GM21447 (cell line): ENCODE measurements around the gene MAP2K7.
"Not testable (repeated sequence)": the region's sequence is repeated elsewhere in the genome, so short reads cannot be mapped to it uniquely, and the experiment has no call there.

Source experiments
- ATAC-seq: cut with Tn5 transposase; IDR thresholded peaks from one replicate; pipeline ENCODE4 v1.9.1; 2021; ENCODE audit not compliant: unreplicated experiment

Gene MAP2K7

DNA sequence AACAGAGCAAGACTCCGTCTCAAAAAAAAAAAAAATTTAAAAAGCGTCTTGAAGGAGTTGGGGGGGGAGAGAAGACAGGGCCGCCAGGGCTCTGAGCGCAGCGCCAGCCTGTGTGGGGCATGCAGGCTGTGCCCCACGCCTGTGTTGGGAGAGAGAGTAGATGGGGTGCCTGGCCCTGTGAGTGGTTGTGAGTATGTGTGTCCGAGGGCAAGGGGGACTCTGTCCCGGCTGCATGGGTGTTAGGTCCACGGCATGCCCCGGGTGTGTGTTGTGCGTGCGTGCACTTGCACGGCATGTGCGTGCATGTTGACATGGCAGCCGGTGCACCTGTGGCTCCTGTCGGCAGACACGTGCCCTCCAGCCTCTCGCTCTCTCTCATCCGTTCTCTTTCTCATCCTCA is 3.4 kb downstream of the MAP2K7 start:
- ATAC-seq = no peak

- no peak for ATAC-seq
Measured at GRCh38 chr19:7907544-7907943, 3.9 kb downstream of the MAP2K7 start.

DNA sequence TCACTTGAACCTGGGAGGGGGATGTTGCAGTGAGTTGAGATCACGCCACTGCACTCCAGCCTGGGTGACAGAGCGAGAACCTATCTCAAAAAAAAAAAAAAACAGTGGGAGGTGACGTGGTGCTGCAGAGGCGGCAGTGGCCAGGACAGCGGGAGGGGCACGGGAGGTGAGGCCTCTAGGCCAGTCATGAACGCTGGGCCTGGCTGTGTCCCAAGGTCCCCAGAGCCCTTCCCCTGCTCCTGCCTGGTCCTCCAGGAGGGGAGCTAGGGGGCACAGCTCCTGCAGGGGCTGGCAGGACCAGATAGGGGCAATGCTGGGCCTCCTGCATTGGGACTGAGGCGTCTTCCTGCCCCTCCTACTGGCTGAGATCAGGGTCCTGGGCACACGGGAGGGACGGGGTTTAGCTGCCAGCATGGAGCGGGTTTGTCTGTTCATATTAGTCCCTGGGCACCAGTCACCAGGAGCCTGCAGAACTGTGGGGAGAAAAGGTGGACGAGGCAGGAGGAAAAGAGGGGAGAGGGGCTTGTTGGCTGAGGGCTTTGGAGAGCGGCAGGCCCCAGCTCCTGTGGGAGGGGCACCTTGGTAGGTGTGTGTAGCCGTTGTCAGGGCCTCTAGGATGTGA is 4.5 kb downstream of the MAP2K7 start:
- ATAC-seq = no peak

DNA sequence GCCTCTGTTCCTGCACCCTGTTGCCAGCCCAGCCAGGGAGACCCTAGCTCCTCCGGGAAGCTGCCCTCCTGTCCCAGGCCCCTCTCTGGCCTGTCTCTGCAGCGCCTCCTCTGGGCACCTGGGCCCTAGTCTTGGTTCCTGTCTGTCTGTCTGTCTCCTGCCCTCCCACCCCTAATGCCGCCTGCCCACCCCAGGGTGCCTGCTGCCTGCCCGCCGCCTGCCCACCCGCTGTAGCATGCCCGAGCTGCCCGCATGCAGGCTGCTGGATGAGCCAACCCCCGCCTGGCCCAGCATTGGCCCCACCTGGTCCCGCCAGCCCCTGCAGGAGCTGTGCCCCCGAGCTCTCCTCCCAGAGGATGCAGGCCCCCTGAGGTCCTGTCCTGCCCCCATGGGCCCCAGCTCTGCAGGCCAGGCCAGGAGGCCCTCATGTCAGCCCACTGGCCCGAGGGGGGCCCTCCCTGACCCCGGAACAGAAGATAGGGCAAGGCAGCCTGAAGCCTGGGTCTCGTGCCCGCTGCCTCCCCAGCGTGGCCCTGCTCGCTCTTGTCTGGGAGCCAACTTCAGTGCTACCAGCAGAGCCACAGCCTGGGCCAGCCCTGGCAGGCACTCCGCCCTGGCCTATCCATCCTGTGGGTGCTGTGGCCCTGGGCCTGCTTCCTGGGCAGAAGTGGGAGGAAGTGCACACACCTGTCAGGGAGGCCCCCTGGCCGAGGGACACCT is 5.2 kb downstream of the MAP2K7 start:
- ATAC-seq = no peak

DNA sequence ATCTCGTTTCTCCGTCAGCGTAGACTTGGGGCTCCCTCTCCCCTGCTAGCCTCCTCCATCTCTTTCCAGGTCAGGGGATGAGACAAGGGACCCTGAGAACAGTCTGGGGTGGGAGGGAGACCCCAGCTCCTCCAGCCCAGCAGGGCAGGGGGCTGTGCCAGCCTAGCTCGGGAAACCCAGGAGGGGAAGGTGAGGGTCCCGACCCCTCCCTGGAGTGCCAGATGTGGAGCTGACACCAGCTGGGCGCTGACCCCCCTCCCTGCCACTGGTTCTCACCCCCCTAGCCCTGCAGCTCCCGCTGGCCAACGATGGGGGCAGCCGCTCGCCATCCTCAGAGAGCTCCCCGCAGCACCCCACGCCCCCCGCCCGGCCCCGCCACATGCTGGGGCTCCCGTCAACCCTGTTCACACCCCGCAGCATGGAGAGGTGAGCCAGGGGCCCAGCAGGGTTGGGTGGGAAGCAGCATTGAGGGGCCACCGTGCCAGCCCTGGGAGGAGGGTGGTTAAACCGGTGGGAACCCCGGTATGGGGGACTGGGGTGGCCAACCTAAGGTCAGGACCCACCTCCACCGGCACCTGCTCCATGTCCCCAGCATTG is 5.9 kb downstream of the MAP2K7 start:
- ATAC-seq = no peak

DNA sequence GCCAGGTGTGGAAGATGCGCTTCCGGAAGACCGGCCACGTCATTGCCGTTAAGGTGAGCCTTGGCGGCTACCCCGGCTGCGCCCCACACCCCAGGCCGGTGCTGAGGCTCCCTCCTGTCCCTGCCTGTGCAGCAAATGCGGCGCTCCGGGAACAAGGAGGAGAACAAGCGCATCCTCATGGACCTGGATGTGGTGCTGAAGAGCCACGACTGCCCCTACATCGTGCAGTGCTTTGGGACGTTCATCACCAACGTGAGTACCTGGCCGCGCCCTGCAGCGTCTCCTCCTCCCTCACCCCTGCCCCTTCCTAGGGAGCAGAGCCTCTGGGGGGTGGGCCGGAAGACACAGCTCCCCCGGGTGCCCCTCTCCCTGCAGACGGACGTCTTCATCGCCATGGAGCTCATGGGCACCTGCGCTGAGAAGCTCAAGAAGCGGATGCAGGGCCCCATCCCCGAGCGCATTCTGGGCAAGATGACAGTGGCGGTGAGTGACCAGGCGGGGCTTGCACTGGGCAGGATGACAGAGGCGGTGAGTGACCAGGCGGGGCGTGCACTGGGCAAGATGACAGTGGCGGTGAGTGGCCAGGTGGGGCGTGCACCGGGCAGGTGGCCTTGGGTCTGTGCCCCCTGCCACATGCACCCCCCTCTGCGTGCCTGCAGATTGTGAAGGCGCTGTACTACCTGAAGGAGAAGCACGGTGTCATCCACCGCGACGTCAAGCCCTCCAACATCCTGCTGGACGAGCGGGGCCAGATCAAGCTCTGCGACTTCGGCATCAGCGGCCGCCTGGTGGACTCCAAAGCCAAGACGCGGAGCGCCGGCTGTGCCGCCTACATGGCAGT is 6.9 kb downstream of the MAP2K7 start:
- no peak for ATAC-seq

- no peak for ATAC-seq
Measured at GRCh38 chr19:7911508-7912143, 7.9 kb downstream of the MAP2K7 start.

DNA sequence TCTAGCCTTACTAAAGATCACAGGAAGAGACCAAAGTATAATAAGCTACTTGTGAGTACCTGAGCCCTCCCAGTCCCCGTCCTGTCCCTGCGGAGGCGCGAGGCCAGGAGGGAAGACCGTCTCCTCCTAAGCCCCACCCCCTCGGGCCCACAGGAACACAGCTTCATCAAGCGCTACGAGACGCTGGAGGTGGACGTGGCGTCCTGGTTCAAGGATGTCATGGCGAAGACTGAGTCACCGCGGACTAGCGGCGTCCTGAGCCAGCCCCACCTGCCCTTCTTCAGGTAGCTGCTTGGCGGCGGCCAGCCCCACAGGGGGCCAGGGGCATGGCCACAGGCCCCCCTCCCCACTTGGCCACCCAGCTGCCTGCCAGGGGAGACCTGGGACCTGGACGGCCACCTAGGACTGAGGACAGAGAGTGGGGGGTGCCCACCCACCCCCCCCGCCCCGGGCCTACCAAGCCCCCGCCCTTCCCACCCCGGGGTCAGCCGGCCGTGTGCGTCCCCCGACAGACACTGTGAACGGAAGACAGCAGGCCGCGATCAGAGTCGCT is 8.5 kb downstream of the MAP2K7 start:
- ATAC-seq = no peak

GRCh38 chr19:7912697-7913564 is 9.3 kb downstream of the MAP2K7 start:
- no peak for ATAC-seq

- ATAC-seq = no peak
Measured at GRCh38 chr19:7913652-7914051, 10.0 kb downstream of the MAP2K7 start.

DNA sequence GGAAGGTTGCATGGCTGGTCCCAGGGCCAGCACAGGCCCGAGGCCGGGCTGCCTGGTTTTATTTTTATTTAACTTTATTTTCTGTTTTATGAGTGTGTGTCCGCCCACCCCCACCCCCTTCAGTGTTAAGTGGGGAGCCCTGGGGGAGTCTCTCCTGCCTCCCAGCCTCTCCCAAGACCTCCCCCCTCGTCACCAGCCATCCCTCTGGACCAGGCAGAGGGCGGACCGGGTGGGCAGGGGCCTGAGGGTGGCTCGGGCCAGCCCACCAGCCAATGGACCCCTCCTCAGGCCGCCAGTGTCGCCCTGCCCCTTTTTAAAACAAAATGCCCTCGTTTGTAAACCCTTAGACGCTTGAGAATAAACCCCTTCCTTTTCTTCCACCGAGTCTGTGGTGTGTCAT is 10.4 kb downstream of the MAP2K7 start:
- no peak for ATAC-seq

- ATAC-seq = no peak
Measured at GRCh38 chr19:7914598-7915045, 10.9 kb downstream of the MAP2K7 start, which contains the start of gene TGFBR3L. TGFBR3L (plus strand) TSS chr19:7914830.

GRCh38 chr19:7915250-7916102 is 11.8 kb downstream of the MAP2K7 start:
- no peak for ATAC-seq

GRCh38 chr19:7916103-7916954 is 12.7 kb downstream of the MAP2K7 start:
- no peak for ATAC-seq

DNA sequence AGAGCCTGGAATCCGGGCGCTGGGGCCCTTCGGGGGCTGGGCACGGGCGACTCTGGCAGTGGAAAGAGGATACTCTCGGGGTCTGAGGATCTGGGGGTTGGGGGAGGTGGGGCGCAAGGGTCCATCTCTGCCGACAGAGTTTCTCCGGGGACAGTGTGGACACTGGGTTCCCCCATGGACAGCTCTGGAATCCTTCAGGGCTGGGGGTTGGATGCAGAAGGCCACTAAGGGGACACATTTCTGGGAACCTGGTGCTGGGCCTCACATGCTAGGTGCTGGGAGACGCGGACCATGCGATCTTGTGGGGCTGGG is 13.2 kb downstream of the MAP2K7 start:
- ATAC-seq = no peak

DNA sequence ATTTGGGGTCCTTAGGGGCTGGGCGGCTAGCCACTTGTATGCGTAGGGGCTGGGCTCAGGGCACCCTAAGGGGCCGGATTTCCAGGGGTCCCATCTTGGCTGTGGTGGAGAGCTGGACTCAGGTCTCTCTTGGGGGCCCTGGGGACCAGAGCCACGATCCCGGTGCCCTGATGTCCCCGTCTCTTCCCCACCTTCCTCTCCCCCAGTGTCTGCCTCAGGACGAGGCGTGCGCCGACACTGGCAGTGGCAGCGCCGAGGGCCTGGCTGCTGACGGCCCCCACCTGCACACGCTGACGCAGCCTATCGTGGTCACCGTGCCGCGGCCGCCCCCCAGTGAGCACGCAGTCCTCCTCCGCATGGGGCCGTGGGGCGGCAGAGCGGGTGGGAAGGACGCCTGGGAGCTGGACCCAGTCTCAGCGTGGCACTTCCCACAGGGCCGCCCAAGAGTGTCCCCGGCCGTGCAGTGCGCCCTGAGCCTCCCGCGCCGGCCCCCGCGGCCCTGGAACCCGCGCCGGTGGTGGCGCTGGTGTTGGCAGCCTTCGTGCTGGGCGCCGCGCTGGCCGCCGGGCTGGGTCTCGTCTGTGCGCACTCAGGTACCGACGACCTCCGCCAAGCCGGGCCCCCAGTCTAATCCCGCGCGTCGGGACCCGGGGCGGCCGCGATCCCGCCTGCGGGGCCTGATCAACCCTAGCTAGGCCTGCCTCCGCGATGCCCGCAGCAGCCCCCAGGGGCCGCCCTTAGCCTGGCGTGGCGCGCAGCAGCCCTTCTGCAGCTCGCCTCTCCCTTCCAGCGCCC is 13.8 kb downstream of the MAP2K7 start:
- no peak for ATAC-seq

DNA sequence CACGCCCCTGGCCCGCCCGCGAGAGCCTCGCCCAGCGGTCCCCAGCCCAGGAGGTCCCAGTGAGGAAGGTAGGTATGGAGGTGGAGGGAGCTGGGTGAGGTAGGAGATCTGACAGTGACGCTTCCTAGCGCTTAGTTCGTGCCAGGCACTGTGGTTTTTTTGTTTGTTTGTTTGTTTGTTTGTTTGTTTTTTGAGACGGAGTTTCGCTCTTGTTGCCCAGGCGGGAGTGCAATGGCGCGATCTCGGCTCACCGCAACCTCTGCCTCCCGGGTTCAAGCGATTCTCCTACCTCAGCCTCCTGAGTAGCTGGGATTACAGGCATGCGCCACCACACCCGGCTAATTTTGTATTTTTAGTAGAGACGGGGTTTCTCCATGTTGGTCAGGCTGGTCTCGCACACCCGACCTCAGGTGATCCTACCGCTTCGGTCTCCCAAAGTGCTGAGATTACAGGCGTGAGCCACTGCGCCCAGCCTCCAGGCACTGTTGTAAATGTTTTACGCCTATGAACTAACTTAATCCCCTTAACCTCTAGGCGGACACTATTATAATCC is 14.5 kb downstream of the MAP2K7 start:
- ATAC-seq = not testable (repeated sequence)
